Stimulated activated CD4-positive, alpha-beta T cell treated with anti-CD3 and anti-CD28 coated beads, Interleukin-1b, Interleukin-23, amount 100 ng/mL, for 1 hour (primary cell): ENCODE data around the gene UPK2.
"Not testable (repeated sequence)": the region's sequence is repeated elsewhere in the genome, so short reads cannot be mapped to it uniquely, and the experiment has no call there.

ENCODE experiments used
- DNase-seq, 2 donors: peaks; one replicate each; pipeline ENCODE4 v3.0.0-alpha.2; 2020; ENCODE audit warnings: low read depth in 2 of 2

Gene UPK2

DNA sequence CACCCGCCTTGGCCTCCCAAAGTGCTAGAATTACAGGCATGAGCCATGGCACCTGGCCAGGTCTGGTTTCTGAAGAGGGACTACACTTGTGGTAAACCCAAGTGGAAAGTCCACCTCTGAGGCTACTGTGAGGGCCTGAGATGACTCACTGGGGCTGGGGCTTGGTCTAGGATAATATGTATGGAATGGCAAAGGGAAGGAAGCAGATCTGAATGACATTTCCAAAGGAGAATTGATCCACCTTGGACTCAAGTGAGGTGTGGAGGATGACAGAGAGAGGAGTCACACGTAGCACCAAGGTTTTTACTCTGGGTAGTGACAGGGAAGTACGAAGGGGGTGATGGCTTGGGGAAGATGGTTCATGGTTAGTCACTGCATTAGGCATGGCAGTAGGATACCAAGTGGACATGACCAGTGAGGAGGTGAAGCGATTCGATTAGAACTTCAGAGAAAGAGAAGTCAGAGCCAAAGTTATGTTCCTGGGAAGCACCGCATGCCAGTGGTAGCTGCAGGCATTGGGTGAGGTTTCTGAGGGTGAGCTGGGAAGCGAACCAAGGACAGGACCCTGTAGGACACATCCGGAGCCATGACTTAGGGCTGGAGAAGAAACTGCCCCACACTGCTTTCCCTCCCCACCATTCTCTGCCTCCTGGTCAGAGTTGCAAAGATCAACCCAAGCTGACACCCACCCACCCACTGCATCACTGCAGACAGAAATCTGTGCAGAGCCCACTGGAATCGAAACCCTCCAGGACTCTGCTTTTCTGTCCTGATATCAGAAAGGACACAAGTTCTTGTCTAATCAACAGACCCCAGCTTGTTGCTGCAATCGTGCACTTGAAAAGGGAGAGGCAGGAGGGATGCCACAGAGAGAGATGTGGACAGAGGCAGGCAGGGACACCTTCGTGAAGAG, 17.4 kb upstream of the UPK2 start:
- DNase-seq, result no peak

DNA sequence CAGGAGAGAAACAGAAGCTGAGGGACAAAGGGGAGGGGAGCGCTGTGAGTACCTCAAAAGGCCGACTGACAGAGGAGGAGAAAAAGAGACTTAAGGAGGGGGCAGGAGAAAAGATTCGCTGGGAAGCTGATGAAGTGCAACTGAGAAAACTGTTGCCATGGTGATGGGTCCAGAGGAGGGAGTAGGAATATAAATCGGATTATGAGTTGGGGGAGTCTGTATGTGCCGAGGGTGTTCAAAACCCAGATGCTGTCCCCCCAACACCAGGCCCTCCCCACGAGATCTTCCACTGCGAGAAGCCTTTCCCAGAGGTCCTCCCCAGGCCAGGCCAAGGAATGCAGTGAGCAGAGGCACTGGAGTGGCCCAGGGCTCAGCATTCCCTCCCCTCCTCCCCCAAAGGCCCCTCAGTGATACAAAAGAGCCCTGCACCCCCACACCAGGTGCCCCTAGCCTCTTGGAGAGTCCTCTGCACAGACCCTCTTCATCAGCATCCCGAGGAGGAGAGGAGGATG, 16.6 kb upstream of the UPK2 start:
- DNase-seq, result no peak

DNA sequence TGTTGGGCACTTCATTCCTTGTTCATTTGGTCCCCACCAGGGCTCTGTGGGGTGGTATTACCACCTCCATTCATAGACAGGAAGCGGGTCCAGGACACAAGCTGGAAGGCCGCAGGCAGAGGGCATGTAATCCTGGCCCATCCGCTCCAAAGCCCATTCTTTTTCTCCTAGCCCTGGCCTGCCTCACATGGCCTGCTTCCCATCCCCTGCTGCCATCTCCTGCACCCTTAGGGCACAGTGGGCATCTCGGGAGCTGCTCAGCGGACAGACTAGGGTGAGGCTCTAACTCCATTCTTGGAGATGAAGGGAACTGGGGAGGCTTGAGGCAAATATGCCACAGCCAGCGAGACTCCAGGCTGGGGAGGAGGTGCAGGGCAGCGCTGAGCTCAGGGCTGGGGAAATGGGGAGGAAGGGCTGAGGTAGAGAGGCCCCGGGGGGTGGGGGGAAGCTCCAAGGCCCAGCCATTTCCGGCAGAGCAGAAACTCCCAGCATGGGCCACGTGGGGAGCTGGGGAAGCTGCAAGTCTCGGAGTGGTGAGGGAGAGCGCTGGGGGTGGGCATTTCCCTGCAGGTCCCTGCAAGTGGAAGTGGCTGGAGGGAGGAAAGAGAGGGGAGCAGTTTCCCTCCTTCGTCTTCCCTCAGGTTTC, 16.0 kb upstream of the UPK2 start:
- no peak for DNase-seq

DNA sequence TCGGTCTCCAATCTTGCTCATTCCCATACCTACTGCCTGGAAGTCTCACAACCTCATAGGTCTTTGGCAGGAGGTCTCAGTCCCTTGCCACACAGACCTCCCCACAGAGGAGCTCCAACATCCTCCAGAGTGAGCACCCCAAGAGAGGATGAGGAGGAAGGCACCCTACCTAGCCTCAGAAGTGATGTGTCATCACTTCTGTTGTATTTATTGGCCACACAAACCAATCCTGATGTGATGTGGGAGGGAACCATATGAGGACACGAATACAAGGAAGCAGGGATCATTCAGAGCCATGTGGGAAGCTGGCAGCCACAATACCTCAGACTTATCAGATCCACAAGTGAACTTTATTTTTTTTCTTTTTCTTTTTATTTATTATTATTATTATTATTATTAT, 9.0 kb upstream of the UPK2 start:
- no peak for DNase-seq

GRCh38 chr11:118948000-118948399, 8.1 kb upstream of the UPK2 start:
- DNase-seq, result no peak

DNA sequence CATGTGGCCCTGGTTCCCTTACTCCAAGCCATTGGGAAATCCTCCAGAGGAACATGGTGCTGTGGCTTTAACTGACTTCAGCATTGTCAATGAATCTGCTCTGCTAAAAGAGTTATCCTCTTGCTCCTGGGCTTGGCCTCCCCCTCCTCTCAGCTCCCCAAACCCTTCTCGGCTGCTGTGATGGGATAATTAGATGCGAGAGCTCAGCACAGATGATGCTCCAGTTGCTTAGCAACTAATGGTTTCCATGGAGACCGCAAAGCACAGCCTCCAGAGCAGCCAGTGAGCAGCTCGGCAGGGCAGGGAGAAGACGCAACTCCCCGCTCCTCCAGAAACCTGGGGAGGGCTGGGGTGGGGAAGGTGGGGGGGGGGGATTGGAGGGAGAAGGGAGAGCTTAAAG, 2.8 kb upstream of the UPK2 start:
- DNase-seq, result no peak

GRCh38 chr11:118953976-118954375, 2.1 kb upstream of the UPK2 start:
- DNase-seq, result not testable (repeated sequence)

- no peak for DNase-seq
Observed at GRCh38 chr11:118956847-118957469, 860 bp downstream of the UPK2 start.

DNA sequence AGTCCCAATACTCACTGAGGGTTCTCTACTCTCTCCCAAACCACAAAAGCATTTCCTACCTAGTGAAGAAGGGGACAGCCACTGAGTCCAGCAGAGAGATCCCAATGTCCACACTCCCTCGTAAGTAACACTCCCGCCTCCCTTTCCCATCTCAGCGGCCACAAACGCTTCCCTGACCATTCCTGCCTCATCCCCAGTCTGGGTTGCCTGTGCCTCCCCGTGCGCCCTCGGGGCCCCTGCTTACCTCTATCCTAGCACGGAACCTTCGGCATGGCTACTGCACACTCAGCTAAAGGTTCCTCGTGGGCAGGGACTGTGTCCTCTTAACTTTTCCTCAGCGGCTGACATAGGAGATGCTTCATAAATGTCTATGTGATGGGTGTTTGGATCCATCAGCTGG, 1.5 kb downstream of the UPK2 start:
- DNase-seq, result no peak

- DNase-seq, result no peak
Observed at GRCh38 chr11:118957968-118958367, 1.9 kb downstream of the UPK2 start.

GRCh38 chr11:118958577-118958976, 2.5 kb downstream of the UPK2 start:
- DNase-seq, result no peak

DNA sequence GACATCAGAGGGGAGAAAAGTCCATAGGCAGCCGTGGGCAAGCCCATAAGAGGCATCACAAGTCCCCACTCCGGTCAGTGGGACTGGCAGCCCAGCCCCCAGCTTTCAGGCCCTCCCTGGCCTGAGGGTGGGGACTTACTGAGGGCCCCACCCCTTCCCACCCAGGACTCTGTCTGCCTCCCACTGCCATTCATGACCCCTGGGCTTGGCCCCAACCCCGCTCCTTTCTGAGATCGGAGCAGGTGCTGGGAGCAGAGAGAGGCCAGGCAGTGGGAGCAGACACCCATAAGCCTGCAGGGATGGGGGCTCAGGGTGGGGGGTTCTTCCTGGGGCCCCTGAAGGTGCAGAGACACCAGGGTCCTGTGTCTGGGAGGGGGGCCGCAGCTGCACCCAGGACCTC, 5.1 kb downstream of the UPK2 start:
- no peak for DNase-seq

GRCh38 chr11:118961591-118961990, 5.5 kb downstream of the UPK2 start:
- DNase-seq, result no peak

GRCh38 chr11:118969508-118969907, 13.4 kb downstream of the UPK2 start:
- DNase-seq, result not testable (repeated sequence)

DNA sequence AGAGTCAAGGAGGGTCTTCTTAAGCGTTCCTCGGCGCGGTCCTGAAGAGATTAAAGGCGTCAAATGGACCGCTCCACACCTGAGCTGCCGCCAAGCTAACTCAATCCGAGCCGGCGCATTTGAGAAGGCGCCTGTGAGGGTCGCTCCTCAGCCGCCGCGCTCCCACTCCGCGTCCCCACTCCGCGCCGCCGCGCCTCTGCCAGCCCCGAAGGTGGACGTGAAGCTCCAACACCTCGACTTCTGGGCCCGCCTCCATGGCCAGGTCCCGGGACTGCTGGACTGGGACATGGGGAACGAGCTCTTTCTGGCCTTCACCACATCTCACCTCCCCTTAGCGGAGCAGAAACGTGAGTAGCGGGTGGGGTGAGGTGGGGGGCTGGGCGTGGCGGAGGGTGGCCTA, 15.5 kb downstream of the UPK2 start, which contains the start of gene FOXR1:
Gene FOXR1, plus strand, starts transcription at position 116 of the 400 bp plus-strand sequence. Its CDS starts 171 bp downstream, at position 287.
- DNase-seq, result no peak

- DNase-seq, result no peak
Observed at GRCh38 chr11:118973985-118974384, 17.9 kb downstream of the UPK2 start.

DNA sequence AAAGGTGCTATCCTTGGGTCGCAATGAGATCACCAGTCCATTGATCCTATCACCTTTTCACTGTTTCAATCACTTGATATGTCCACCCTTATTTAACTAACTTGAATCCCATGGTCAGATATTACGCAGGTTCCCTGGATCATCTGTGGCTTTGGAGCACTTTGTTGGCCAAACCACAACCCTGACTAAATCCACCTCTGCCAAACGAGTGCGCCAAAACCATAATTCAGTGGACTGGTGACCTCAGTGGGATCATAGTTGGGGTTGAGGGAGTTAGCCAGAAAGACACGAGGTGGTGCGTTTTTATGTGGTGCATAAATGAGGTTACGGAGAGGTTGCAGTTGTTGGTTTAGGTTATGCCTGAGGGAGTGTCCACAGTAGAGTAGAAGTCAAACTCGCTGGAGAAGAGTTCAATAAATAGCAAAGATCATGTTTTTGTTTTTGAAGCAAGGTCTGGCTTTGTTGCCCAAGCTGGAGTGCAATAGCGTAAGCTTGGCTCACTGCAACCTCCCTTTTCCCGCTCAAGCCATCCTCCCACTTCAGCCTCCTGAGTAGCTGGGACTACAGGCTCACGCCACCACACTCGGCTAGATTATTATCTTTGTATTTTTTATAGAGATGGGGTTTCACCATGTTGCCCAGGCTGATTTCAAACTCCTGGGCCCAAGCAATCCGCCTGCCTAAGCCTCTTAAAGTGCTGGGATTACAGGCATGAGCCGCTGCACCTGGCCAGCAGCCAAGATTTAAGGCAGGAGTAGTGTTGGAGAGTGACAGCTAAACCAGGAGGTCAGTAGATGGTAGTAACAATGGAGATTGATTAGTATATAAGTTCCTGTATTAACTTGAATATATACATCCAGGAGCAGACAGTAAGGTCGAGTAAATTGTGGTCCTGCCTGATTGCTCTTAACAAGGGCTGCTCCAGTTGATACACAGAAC, 19.9 kb downstream of the UPK2 start:
- no peak for DNase-seq

DNA sequence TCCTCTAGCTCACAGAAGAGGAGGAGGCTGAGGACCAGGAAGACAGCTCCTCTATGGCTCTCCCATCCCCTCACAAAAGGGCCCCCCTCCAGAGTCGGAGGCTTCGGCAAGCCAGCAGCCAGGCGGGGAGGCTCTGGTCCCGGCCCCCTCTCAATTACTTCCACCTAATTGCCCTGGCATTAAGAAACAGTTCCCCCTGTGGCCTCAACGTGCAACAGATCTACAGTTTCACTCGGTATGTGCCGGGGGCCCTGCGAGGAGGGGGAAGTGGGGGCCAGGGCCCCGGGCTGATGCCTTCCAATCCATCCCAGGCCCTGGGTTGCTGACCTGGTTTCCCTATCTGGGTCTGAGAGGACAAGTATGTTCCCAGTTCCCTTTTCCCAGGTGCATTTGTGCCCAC, 23.3 kb downstream of the UPK2 start:
- no peak for DNase-seq

GRCh38 chr11:118980191-118980881, 24.2 kb downstream of the UPK2 start:
- DNase-seq, result no peak

GRCh38 chr11:118984337-118984736, 28.2 kb downstream of the UPK2 start:
- not testable (repeated sequence) for DNase-seq

GRCh38 chr11:118984825-118985224, 28.7 kb downstream of the UPK2 start:
- DNase-seq, result no peak
